A375 (cell line): ENCODE data around the gene ZBTB47. TPM values are rescaled to one million over a fixed set of nuclear protein-coding genes. Genes with fewer than 3 reads are reported as not detected.

Experiments used
- total RNA-seq: library from RNA; depleted of rRNA; stranded (reverse); fragments of >200 nt; shearing (Covaris generic); gene quantifications from 2 replicates; pipeline ENCODE4 v1.2.3, GENCODE V29; 2014; rRNA removed

The ZBTB47 gene
- 15.3 and 15.7 TPM in 2 replicates for total RNA-seq

GRCh38 chr3:42653560-42654330 lies at the start of gene ZBTB47:
TSS of gene ZBTB47 (plus strand) at chr3:42653697. CDS start at chr3:42658356, 4,659 bp downstream.

GRCh38 chr3:42685363-42685881 lies 31.9 kb downstream of the ZBTB47 start, which contains the start of gene KLHL40:
TSS of gene KLHL40 (plus strand) at chr3:42685537. CDS start at chr3:42685619, 82 bp downstream.

GRCh38 chr3:42702066-42702951 lies 48.8 kb downstream of the ZBTB47 start, which contains the start of gene HHATL:
TSS of gene HHATL (minus strand) at chr3:42702798. CDS start at chr3:42700826, 1,972 bp downstream.

Other genes with a start within 250 kb of the ZBTB47 start
- gene LYZL4, start 243.1 kb upstream of the ZBTB47 start, total RNA-seq: 0.34 TPM in 1 of 2 replicates, not detected in the other
- 13.3 and 13.5 TPM in 2 replicates for gene VIPR1, start 151.1 kb upstream of the ZBTB47 start, total RNA-seq
- gene SEC22C, start 71.7 kb upstream of the ZBTB47 start, total RNA-seq: 44.4 and 52.1 TPM in 2 replicates
- gene SS18L2, start 62.8 kb upstream of the ZBTB47 start, total RNA-seq: 19.2 and 24.2 TPM in 2 replicates
- 40.9 and 48.4 TPM in 2 replicates for gene NKTR, start 53.0 kb upstream of the ZBTB47 start, total RNA-seq
- gene KLHL40, start 31.8 kb downstream of the ZBTB47 start, total RNA-seq: not detected in 2 replicates
- gene HHATL, start 49.1 kb downstream of the ZBTB47 start, total RNA-seq: not detected in 2 replicates
- 0.08 and 2.5 TPM in 2 replicates for gene CCDC13, start 119.6 kb downstream of the ZBTB47 start, total RNA-seq
- 53.3 and 64.7 TPM in 2 replicates for gene HIGD1A, start 150.8 kb downstream of the ZBTB47 start, total RNA-seq
- gene ACKR2, start 155.7 kb downstream of the ZBTB47 start, total RNA-seq: not detected in 2 replicates
- gene CYP8B1, start 222.2 kb downstream of the ZBTB47 start, total RNA-seq: 0.11 TPM in 1 of 2 replicates, not detected in the other